GDM1 (cell line): ENCODE measurements around the gene GSK3B.
A peak's percentile ranks its signal among the peaks of the same experiment; 100 is the strongest.

Experiments used
- DNase-seq: peaks from one replicate; lab custom pipeline; 2025; lab: John Stamatoyannopoulos, UW

Gene GSK3B

GRCh38 chr3:120093911-120094775 is at the start of gene GSK3B:
TSS of gene GSK3B (minus strand) at chr3:120094447. CDS start at chr3:120093434, 1,013 bp downstream.
- peak; percentile 100 for DNase-seq

GRCh38 chr3:120143676-120144075 is 49.4 kb upstream of the GSK3B start:
- no peak for DNase-seq

GRCh38 chr3:120142236-120142635 is 48.0 kb upstream of the GSK3B start:
- no peak for DNase-seq

GRCh38 chr3:120140098-120140742 is 46.0 kb upstream of the GSK3B start:
- DNase-seq: no peak

- DNase-seq: no peak
These were observed 44.9 kb upstream of the GSK3B start for GRCh38 chr3:120139140-120139539.

GRCh38 chr3:120137548-120137947 is 43.3 kb upstream of the GSK3B start:
- DNase-seq: no peak

- no peak for DNase-seq
These were observed 36.4 kb upstream of the GSK3B start for GRCh38 chr3:120130656-120131055.

- DNase-seq: no peak
These were observed 35.7 kb upstream of the GSK3B start for GRCh38 chr3:120129718-120130513.

GRCh38 chr3:120129051-120129450 is 34.8 kb upstream of the GSK3B start:
- DNase-seq: no peak

GRCh38 chr3:120125992-120126391 is 31.7 kb upstream of the GSK3B start:
- DNase-seq: no peak

- DNase-seq: no peak
These were observed 25.7 kb upstream of the GSK3B start for GRCh38 chr3:120119846-120120510.

- DNase-seq: no peak
These were observed 20.7 kb upstream of the GSK3B start for GRCh38 chr3:120114981-120115380.

GRCh38 chr3:120114376-120114775 is 20.1 kb upstream of the GSK3B start:
- no peak for DNase-seq

- DNase-seq: no peak
These were observed 19.2 kb upstream of the GSK3B start for GRCh38 chr3:120113128-120114116.

GRCh38 chr3:120111898-120112297 is 17.7 kb upstream of the GSK3B start:
- no peak for DNase-seq

- DNase-seq: no peak
These were observed 9.0 kb upstream of the GSK3B start for GRCh38 chr3:120103276-120103675.

- no peak for DNase-seq
These were observed 8.4 kb upstream of the GSK3B start for GRCh38 chr3:120102674-120103073.

GRCh38 chr3:120102232-120102631 is 8.0 kb upstream of the GSK3B start:
- DNase-seq: no peak

- DNase-seq: no peak
These were observed 7.4 kb upstream of the GSK3B start for GRCh38 chr3:120101624-120102023.

- DNase-seq: no peak
These were observed 6.5 kb upstream of the GSK3B start for GRCh38 chr3:120100711-120101110.

- DNase-seq: no peak
These were observed 4.5 kb upstream of the GSK3B start for GRCh38 chr3:120098710-120099109.
